H1 (cell line): ENCODE data around the gene KISS1. TPM values are rescaled to one million over a fixed set of nuclear protein-coding genes. Genes with fewer than 3 reads are reported as not detected.

Source experiments
- KDM4A ChIP-seq: IDR thresholded peaks from one replicate; pipeline ENCODE4 v1.7.1; 2012; ENCODE audit warnings: low read depth, mild to moderate bottlenecking, moderate library complexity, low read length, inconsistent platforms; ENCODE audit not compliant: severe bottlenecking
- polyA plus RNA-seq, 7 experiments: library from polyadenylated mRNA; depleted of rRNA in 3 of 7; stranded (reverse) in 5 of 7; unstranded in 2 of 7; fragments of >200 nt in 5 of 7; fragments of 200-250 nt in 2 of 7; gene quantifications; 1 replicate in 5 of 7; 2 replicates in 1 of 7; 4 replicates in 1 of 7; pipeline versions ENCODE4 v1.2.1 to v1.2.3, GENCODE V29; 2011 to 2013; ENCODE audit warnings: missing spikeins in 2 of 7, mixed read lengths in 2 of 7
- total RNA-seq: library from RNA; stranded (reverse); fragmentation: NEBNext Ultra II Directional; extraction: Animal tissue kit (Norgen Biotek cat#: 25700); gene quantifications from 2 replicates; pipeline ENCODE4 v1.2.1, GENCODE V29; 2021

The KISS1 gene
- total and polyA plus RNA-seq, 2 of the 8 experiments (the other 6 are each of a cell fraction or from before 2014, with no cell fraction given) = 0.71 TPM; not detected in 1

- no peak for TF ChIP-seq KDM4A
Measured at GRCh38 chr1:204211046-204211445, 14.8 kb upstream of the KISS1 start (continued).
